Right lung (tissue), 5 donors: ENCODE data around the gene KCNA5. TPM values are rescaled to one million over a fixed set of nuclear protein-coding genes. Genes with fewer than 3 reads are reported as not detected.
A peak's percentile ranks its signal among the peaks of the same experiment; 100 is the strongest.

ENCODE experiments used
- DNase-seq, 2 donors: peaks; one replicate each; pipeline ENCODE4 v3.0.0-alpha.2; 2013
- polyA plus RNA-seq, 5 donors: library from polyadenylated mRNA; unstranded; fragments of 120-200 nt; gene quantifications; one replicate each; pipeline versions ENCODE4 v1.2.1 to v1.2.3, GENCODE V29; 2013; ENCODE audit warnings: inconsistent platforms in 1 of 5, low replicate concordance in 1 of 5; ENCODE audit not compliant: insufficient read length in 5 of 5, insufficient read depth in 1 of 5

KCNA5 gene
- polyA plus RNA-seq, 5 donors, result 0.39 to 1.8 (median 1.3) TPM

- DNase-seq, result no peak
Observed at GRCh38 chr12:5060958-5061357, 17.3 kb downstream of the KCNA5 start.

- DNase-seq, result no peak
Observed at GRCh38 chr12:5063149-5063548, 19.5 kb downstream of the KCNA5 start.

DNA sequence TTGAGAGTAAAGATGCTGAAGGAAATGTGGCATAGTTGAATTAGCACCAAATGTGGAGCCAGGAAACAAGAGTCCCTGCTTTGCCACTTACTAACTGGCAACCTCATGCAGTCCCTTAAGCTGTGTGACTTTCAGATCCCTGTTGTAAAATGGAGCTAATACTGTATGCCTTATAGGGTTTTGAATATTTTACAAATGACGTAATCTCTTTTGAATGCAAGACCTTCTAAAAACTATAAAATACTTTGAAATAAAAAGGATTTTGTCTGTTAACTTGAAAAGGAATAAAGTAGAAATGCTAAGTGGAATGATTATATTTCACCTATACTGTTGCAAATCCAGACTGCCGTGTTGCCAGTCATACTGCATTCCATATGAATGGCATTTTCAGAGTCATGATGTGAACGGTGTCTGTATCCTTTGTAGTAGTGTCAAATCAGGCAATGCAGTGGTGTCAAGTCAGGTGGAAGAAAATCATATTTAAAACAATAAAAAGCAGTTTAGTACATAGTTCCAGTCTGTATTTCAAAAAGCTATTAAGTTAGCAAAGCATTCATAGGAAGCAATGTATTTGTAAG, 21.3 kb downstream of the KCNA5 start:
- DNase-seq, result no peak

- DNase-seq, result no peak
Observed at GRCh38 chr12:5066251-5066650, 22.6 kb downstream of the KCNA5 start.

GRCh38 chr12:5068126-5068525, 24.4 kb downstream of the KCNA5 start:
- DNase-seq, result no peak

DNA sequence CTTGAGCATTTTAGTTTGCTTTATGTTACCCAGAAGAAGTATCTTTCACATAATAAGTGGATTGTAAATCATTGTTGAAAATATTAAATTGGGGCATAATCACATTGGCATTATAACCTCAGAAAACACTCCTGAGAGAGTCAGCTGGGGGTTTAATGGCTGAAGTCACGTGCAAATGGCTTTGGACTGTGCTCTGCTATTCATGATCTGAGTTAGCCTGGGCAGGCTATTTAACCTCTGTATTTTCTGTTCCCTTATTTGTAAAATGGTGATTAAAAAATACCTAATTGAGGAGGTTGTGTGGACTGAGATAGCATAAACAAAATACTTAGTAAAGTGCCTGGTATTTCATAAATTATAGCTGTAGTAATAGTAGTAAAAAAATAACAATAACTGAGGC, 24.9 kb downstream of the KCNA5 start:
- DNase-seq, result no peak

DNA sequence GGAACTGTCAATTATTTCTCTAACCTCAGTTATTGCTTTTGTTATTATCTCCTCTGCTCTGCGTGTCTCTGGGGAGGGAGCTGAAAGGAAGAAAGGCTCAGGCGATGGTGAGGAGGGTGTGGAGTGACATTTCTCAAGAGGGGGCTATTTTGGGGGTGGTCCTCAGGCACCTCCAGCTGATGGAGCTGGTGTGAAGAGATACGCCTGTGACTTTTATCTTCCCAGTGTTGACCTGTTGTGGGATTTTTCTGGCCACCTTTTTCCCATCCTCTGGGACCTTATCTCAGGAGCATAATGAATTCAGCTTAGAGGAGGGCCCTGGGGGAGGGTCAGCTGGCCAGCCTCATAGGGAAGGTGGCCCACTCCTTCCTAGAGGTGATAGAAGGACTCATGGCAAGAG, 26.4 kb downstream of the KCNA5 start:
- DNase-seq, result no peak

GRCh38 chr12:5071496-5071895, 27.8 kb downstream of the KCNA5 start:
- no peak for DNase-seq

- no peak for DNase-seq
Observed at GRCh38 chr12:5072311-5072710, 28.6 kb downstream of the KCNA5 start.

DNA sequence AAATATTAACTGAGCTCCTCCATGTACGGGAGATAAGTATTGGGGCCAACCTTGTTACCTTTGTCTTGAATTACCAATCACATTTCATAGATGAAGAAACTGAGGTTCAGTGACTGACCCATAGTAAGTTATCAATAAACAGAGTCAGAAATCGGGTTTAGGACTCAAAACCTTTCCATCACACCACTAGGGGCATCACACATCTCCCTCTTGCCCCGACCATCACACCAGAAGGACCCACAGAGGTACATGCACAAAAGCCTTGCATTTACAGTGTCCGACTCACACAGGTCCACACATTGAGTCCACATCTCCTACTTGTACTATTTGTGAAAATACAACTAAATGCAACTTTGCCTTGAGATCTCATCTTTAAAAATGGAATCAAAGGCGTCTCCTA, 29.4 kb downstream of the KCNA5 start:
- DNase-seq, result no peak

DNA sequence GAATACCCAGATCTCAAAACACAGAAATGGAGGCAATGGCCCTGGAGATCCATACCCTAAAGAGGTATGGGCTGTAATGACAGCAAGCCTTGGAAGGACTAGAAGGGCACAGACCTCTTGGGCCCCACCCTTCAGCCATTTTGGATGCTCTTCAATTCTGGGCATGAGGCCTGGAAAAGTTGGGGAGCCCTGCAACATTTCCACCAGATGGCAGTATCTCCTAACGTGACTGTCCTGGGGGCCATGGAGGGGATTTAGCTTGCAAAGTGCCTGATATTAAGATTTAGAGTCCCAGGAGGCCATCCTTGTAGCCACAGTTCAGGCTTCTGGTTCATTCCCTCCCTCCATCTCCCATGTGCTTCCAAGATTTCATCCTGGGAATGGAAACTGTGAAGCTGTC, 30.2 kb downstream of the KCNA5 start:
- DNase-seq, result no peak

DNA sequence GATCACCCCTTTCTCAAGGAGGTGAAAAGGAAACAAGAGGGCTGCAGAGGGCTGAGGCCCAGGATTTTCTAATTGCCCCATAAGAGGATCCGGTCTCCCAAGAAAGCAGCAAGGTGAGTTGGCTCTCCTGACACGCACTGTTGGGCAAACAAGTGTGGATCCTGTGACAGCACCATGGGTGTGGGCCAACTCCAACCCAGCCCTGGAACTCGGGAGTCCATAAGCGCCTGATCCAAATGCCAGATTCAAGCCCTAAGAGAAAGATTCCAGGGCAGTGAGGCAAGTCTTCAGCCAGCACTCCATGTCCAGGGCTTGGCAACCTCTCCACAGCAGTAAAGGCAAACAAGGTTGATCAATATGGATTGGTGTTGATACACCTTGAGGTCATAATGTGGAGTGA, 33.1 kb downstream of the KCNA5 start:
- no peak for DNase-seq

DNA sequence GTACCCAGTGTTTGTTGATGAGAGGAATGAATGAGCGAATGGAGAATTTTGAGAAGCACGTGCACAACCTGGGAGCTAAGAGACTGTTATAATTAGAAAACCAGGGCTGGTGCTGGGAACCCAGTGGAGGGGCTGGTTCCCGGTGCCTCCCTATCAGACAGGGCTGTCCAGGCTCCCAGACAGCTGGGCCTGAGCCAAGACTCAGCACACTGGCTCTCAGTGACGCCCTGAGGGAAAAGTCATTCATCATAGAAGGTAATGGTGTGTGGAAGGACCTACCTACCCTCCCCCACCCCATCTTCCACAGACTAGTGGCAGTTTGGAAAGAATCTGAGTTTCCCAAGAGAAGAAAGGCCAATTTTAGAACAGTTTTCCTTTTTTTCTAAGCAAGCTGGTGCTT, 34.7 kb downstream of the KCNA5 start:
- DNase-seq, result no peak

GRCh38 chr12:5081016-5081415, 37.3 kb downstream of the KCNA5 start:
- no peak for DNase-seq

DNA sequence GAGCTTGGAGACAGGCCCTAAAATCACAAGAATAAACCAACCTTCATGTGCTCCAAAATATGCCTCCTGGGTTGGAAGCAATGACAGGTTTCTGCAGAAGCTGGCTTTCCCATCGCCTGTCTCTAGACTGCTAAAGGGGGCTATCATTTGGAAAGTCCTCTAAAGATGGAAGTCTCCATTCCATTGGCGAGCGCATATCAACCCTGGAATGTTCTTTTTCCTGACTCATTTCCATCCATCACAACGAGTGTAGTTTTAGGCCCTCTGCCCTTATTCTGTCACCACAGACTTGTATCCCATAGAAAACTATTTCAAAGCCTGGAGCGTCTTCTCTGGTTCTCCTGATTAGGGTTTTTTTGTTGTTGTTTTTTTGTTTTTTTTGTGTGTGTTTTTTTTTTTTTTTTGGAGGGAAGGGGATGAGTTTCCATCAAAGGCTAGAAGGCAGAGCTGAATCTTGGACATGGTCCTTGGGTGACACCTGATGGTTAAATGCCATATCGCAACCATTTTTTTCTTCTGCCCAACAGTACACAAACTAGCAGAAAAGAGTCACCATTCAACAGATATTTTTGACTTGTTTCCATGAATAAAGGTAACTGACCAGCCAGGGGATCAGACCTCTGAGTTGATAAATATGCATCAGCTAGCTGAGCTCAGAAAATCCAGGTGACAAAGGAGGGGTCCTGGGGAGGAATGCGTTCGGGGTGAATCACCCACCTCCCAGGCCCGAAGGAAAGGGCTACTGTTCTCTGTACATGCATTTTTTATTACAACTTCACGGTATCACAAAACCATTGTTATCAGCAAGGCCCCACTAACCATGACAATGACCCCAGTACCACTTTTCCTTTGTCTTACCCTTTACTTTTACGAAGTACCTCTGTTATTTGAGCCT, 40.5 kb downstream of the KCNA5 start:
- peak; percentile 42 to 64 for DNase-seq

GRCh38 chr12:5085896-5086295, 42.2 kb downstream of the KCNA5 start:
- no peak for DNase-seq

GRCh38 chr12:5087831-5088554, 44.3 kb downstream of the KCNA5 start:
- no peak for DNase-seq

- no peak for DNase-seq
Observed at GRCh38 chr12:5088586-5089264, 45.0 kb downstream of the KCNA5 start.

DNA sequence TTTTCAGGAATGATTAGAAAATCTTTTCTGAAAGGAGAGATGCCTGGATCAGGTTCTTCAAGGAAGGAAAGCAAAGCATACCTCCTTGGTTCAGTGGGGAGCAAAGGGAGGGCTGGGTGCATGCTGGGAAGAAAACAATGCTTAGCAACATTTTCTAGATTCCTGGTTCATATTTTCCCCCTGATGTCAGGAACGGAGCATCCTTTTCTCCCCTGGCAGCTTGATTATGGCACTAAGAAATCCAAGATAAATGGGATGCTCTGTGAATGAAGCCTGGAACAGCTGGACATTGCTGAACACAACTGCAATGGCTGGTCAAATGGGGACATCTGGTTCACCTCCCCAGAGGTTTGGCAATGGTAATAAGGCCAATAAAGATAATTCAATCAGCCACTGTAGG, 50.9 kb downstream of the KCNA5 start:
- DNase-seq, result no peak

GRCh38 chr12:5094986-5095385, 51.3 kb downstream of the KCNA5 start:
- no peak for DNase-seq
